H1 (cell line): ENCODE data around the gene KCNMA1. TPM values are rescaled to one million over a fixed set of nuclear protein-coding genes. Genes with fewer than 3 reads are reported as not detected.

Experiments used
- BRCA1 ChIP-seq: IDR thresholded peaks from 2 replicates; pipeline ENCODE4 v1.6.1; 2012; ENCODE audit warnings: low read depth, low read length, improper control_type of control experiment
- CEBPB ChIP-seq: IDR thresholded peaks from 2 replicates; pipeline ENCODE4 v1.6.1; 2012; ENCODE audit warnings: low read depth, low read length
- CHD1 ChIP-seq: IDR thresholded peaks from 2 replicates; pipeline ENCODE4 v1.6.1; 2012; ENCODE audit warnings: low read depth, low read length, improper control_type of control experiment
- CHD7 ChIP-seq: fragments of 300-600 bp; sonication (generic); IDR thresholded peaks from 2 replicates; pipeline ENCODE4 v1.7.1; 2012; ENCODE audit warnings: low read length, moderate library complexity, mild to moderate bottlenecking, inconsistent platforms; ENCODE audit not compliant: insufficient replicate concordance
- CREB1 ChIP-seq: IDR thresholded peaks from 2 replicates; pipeline ENCODE4 v1.6.1; 2012; ENCODE audit warnings: inconsistent platforms
- EP300 ChIP-seq, 2 experiments: IDR thresholded peaks; 1 replicate in 1 of 2; 2 replicates in 1 of 2; pipeline ENCODE4 v1.6.1; 2011 to 2012; ENCODE audit warnings: low read depth in 2 of 2, low read length in 2 of 2, mild to moderate bottlenecking in 2 of 2, borderline replicate concordance in 1 of 2, inconsistent platforms in 1 of 2, moderate library complexity in 1 of 2
- FOSL1 ChIP-seq: IDR thresholded peaks from 2 replicates; pipeline ENCODE4 v1.6.1; 2011; ENCODE audit warnings: mild to moderate bottlenecking, low read depth, low read length, moderate library complexity; ENCODE audit not compliant: insufficient read depth
- PHF8 ChIP-seq: fragments of 200-600 bp; sonication (generic); conservative IDR thresholded peaks from 2 replicates; pipeline ENCODE4 v1.7.1; 2012; ENCODE audit warnings: low read depth, mild to moderate bottlenecking, inconsistent platforms, low read length, moderate library complexity
- SIRT6 ChIP-seq: IDR thresholded peaks from one replicate; pipeline ENCODE4 v1.7.1; 2012; ENCODE audit warnings: low read length, inconsistent platforms
- SP4 ChIP-seq: IDR thresholded peaks from 2 replicates; pipeline ENCODE4 v1.6.1; 2012; ENCODE audit warnings: low read length, inconsistent platforms
- polyA plus RNA-seq, 7 experiments: library from polyadenylated mRNA; depleted of rRNA in 3 of 7; stranded (reverse) in 5 of 7; unstranded in 2 of 7; fragments of >200 nt in 5 of 7; fragments of 200-250 nt in 2 of 7; gene quantifications; 1 replicate in 5 of 7; 2 replicates in 1 of 7; 4 replicates in 1 of 7; pipeline versions ENCODE4 v1.2.1 to v1.2.3, GENCODE V29; 2011 to 2013; ENCODE audit warnings: missing spikeins in 2 of 7, mixed read lengths in 2 of 7
- total RNA-seq: library from RNA; stranded (reverse); fragmentation: NEBNext Ultra II Directional; extraction: Animal tissue kit (Norgen Biotek cat#: 25700); gene quantifications from 2 replicates; pipeline ENCODE4 v1.2.1, GENCODE V29; 2021

Gene KCNMA1
- total and polyA plus RNA-seq, 2 of the 8 experiments (the other 6 are each of a cell fraction or from before 2014, with no cell fraction given): 10.2 to 11.1 TPM

DNA sequence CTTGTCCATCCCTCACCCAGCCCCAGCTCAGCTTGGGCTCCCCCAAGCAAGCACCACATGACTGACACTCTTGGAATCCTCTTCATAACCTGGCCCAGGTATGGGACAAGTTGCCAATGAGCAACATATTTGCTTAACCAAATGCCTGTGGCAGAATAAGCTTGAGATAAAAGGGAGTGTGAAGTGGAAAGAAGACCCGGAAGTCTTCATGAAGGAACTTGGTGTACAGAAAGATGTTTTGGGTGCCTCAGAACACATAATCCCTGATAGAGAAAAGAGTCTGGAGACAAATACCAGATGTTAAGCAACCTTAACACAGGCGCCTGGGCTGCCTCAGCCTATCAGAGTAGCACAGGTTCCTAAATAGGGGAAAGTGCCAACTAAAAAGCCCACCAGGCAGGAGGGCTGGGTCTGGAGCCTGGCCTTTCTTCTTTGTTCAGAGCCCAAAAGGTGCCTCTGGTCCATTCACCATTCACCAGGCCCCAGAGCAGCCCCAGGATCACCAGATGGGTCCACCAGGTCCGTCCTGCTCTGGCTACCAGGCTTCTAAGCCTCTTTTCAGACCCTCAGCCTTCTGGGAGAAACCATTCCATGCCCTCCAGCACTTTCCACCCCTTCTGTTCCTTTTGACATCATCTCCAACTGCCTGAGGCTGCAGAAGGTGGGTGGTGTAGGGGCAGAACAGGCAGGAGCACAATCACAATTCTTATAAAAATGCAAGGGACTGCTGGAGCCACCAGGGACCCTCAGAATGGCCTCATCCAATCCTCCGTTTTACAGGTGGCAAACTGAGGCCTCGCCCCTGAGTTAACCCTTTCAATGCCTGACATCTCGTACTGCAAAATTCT is 22.6 kb downstream of the KCNMA1 start (continued):
- no peak for TF ChIP-seq CHD7
- no peak for TF ChIP-seq CHD1
- TF ChIP-seq SP4: no peak
- no peak for TF ChIP-seq EP300 (IDR thresholded peaks at IDR 0.05; ENCODE audit: borderline replicate concordance in 1 of 2, low read depth in 2 of 2, low read length in 2 of 2)
- no peak for TF ChIP-seq PHF8
- TF ChIP-seq SIRT6: no peak
- TF ChIP-seq FOSL1: no peak
- TF ChIP-seq BRCA1: no peak
- no peak for TF ChIP-seq CEBPB
- no peak for TF ChIP-seq CREB1
